PC-3 (cell line): ENCODE data around the gene ASPRV1. TPM values are rescaled to one million over a fixed set of nuclear protein-coding genes. Genes with fewer than 3 reads are reported as not detected.

Source experiments
- ATAC-seq: fragments of 200-7000 bp; cut with Tn5 transposase; 2 replicates; pipeline ENCODE4 v1.9.1; 2020; ENCODE audit warnings: mild to moderate bottlenecking, moderate library complexity
- BruUV-seq: library from RNA; stranded (reverse); fragments of 400-500 nt; replicated peaks from 2 replicates; lab custom pipeline; 2021; lab: Mats Ljungman, UMichigan
- CTCF ChIA-PET: fragments of 300-600 bp; sonication (Branson Sonifier 250); formaldehyde crosslinking; loops from one replicate; lab custom pipeline; 2022; ENCODE audit warnings: antibody characterized with exemption; lab: Charles Lee
- POLR2A ChIA-PET: fragments of 300-600 bp; sonication (Branson Sonifier 250); formaldehyde crosslinking; loops from one replicate; lab custom pipeline; 2022; ENCODE audit warnings: antibody characterized with exemption; ENCODE audit not compliant: unreplicated experiment; lab: Charles Lee
- DNase-seq: peaks from one replicate; pipeline ENCODE4 v3.0.0-alpha.2; 2015
- H2AFZ ChIP-seq: fragments of 300-600 bp; sonication (generic); 2 replicates; pipeline ENCODE4 v1.6.0; 2016; ENCODE audit warnings: antibody characterized with exemption, low read length
- H3F3A ChIP-seq: fragments of 300-600 bp; sonication (generic); one replicate; pipeline ENCODE4 v1.6.0; 2017; ENCODE audit warnings: antibody characterized with exemption, low read length, control low read depth, mild to moderate bottlenecking; ENCODE audit not compliant: unreplicated experiment
- H3K27ac ChIP-seq: fragments of 300-600 bp; sonication (generic); 2 replicates; pipeline ENCODE4 v1.5.1; 2016; ENCODE audit warnings: mild to moderate bottlenecking, low read length
- H3K27me3 ChIP-seq: fragments of 300-600 bp; sonication (generic); 2 replicates; pipeline ENCODE4 v1.6.1; 2016; ENCODE audit warnings: low read length, mixed read lengths
- H3K36me3 ChIP-seq: fragments of 300-600 bp; sonication (generic); 2 replicates; pipeline ENCODE4 v1.6.1; 2016; ENCODE audit warnings: low read depth, mixed run types, low read length, mixed read lengths
- H3K4me1 ChIP-seq: fragments of 300-600 bp; sonication (generic); 2 replicates; pipeline ENCODE4 v1.5.1; 2016; ENCODE audit warnings: low read length; ENCODE audit not compliant: insufficient read depth
- H3K4me2 ChIP-seq: fragments of 300-600 bp; sonication (generic); 2 replicates; pipeline ENCODE4 v1.6.0; 2016; ENCODE audit warnings: low read length
- H3K4me3 ChIP-seq: fragments of 300-600 bp; sonication (generic); 2 replicates; pipeline ENCODE4 v1.5.1; 2016; ENCODE audit warnings: mild to moderate bottlenecking, low read length, mixed read lengths
- H3K79me2 ChIP-seq: fragments of 300-600 bp; sonication (generic); 2 replicates; pipeline ENCODE4 v1.6.1; 2017; ENCODE audit warnings: low read length, mixed read lengths
- H3K9ac ChIP-seq: fragments of 300-600 bp; sonication (generic); 2 replicates; pipeline ENCODE4 v1.6.0; 2016; ENCODE audit warnings: mild to moderate bottlenecking, low read length
- H3K9me2 ChIP-seq: fragments of 300-600 bp; sonication (generic); replicated peaks from 2 replicates; pipeline ENCODE4 v1.6.1; 2016; ENCODE audit warnings: mixed run types, low read length, mixed read lengths
- H3K9me3 ChIP-seq: fragments of 300-600 bp; sonication (generic); 2 replicates; pipeline ENCODE4 v1.6.1; 2016; ENCODE audit warnings: low read length, mixed read lengths
- H4K20me1 ChIP-seq: fragments of 300-600 bp; sonication (generic); 2 replicates; pipeline ENCODE4 v1.6.1; 2016; ENCODE audit warnings: low read length, mixed read lengths
- EZH2 ChIP-seq: fragments of 300-600 bp; sonication (generic); IDR thresholded peaks from one replicate; pipeline ENCODE4 v1.6.1; 2017; ENCODE audit warnings: antibody characterized with exemption, mild to moderate bottlenecking, low read length; ENCODE audit not compliant: unreplicated experiment
- EZH2phosphoT487 ChIP-seq: fragments of 300-600 bp; sonication (generic); IDR thresholded peaks from 2 replicates; pipeline ENCODE4 v1.6.1; 2018; ENCODE audit warnings: mild to moderate bottlenecking, antibody characterized with exemption, low read length, borderline replicate concordance
- intact Hi-C: fragments of 100-400 bp; cut with micrococcal nuclease; formaldehyde crosslinking; loops from 2 replicates; pipeline ENCODE4 v1.9.0; 2023
- total RNA-seq: library from RNA; depleted of rRNA; stranded (reverse); fragments of >200 nt; gene quantifications from 2 replicates; pipeline ENCODE4 v1.2.3, GENCODE V29; 2014
- TF ChIP-seq, protein P1 (sequence below): fragments of 300-600 bp; sonication (generic); conservative IDR thresholded peaks from 2 replicates; pipeline ENCODE4 v1.5.1; 2017; ENCODE audit warnings: antibody characterized with exemption, low read depth, mild to moderate bottlenecking, low read length

The ASPRV1 gene
- total RNA-seq, 1 experiment from 2014 or later, result not detected

DNA sequence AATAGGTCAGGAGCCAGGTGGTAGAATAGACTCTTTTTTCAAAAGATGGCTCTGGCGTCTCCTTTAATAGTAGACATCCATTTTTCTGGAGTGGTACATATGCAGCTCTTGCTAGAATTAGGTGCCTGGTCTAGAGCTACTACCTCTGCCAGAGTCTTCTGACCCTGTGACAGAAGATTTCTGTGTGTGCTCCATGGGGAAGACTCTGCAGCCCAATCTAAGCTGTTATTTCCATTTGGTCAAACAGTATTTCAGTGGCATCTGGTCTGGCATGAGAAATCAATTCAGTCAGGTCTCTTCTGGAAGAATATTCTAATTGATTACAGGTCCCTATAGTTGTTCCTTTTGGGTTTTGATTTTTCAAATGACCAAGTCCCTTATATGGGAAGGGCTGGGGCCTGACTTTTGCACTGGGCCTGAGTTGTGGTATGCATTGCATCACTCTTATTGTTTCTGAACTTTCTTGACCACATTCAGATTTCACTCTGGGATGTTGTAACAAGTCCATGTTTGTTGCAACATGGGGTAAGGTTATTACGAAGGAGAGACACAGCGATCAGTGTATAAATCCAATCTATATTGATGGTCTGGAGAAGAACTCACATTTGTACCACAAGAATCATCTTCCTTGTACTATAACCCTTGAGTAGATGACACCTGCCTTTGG lies 34.4 kb downstream of the ASPRV1 start:
- Histone ChIP-seq H3K79me2 (no peaks in the 10 kb centered on the region), H3K4me3 (no peak overlapping the region), H3K9me2 (no peaks in the 10 kb centered on the region), H3K9me3 (no peaks in the 10 kb centered on the region), H3K27ac (no peak overlapping the region), H4K20me1 (no peaks in the 10 kb centered on the region), H3K4me2 (no peak overlapping the region), H3F3A (no peaks in the 10 kb centered on the region), H3K4me1 (peaks cover 8% of the 10 kb centered on the region), H3K27me3 (no peaks in the 10 kb centered on the region), H3K36me3 (no peaks in the 10 kb centered on the region; the same call in 1 of the 2 replicates), H2AFZ (no peak overlapping the region), H3K9ac (no peak overlapping the region)
- no TSS peak for BruUV-seq
- DNase-seq, result no peak
- intact Hi-C loops, result no loop called here
- no peak for TF ChIP-seq EZH2phosphoT487
- TF ChIP-seq, protein P1, sequence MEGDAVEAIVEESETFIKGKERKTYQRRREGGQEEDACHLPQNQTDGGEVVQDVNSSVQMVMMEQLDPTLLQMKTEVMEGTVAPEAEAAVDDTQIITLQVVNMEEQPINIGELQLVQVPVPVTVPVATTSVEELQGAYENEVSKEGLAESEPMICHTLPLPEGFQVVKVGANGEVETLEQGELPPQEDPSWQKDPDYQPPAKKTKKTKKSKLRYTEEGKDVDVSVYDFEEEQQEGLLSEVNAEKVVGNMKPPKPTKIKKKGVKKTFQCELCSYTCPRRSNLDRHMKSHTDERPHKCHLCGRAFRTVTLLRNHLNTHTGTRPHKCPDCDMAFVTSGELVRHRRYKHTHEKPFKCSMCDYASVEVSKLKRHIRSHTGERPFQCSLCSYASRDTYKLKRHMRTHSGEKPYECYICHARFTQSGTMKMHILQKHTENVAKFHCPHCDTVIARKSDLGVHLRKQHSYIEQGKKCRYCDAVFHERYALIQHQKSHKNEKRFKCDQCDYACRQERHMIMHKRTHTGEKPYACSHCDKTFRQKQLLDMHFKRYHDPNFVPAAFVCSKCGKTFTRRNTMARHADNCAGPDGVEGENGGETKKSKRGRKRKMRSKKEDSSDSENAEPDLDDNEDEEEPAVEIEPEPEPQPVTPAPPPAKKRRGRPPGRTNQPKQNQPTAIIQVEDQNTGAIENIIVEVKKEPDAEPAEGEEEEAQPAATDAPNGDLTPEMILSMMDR, result no peak
- no peak for TF ChIP-seq EZH2
- ChIA-PET POLR2A (no interaction called here), CTCF (no interaction called here)
- ATAC-seq, result no peak

DNA sequence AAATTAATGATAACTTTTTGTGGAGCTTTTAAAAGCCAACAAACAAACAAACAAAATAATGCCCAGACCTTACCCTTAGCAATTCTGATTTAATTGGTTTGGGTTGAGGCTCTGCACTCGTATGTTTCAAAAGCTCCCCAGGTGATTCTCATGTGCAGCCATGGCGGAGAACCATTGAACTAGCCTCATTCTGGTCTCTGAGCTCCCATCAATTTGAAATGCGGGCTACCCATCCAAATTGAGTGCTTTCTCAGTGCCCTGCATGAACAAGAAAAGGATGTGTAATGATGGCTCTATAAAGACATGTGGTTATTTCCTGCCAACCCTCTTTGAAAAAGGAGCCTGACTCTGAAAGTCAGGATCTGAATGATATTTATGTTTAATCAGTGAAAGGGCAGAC lies 38.3 kb downstream of the ASPRV1 start:
- Histone ChIP-seq H3K9me3 (no peaks in the 10 kb centered on the region), H3K9me2 (no peaks in the 10 kb centered on the region), H4K20me1 (no peaks in the 10 kb centered on the region), H3K4me1 (peaks cover 7% of the 10 kb centered on the region), H3K27me3 (no peaks in the 10 kb centered on the region), H2AFZ (no peak overlapping the region), H3K27ac (no peak overlapping the region), H3K9ac (no peak overlapping the region), H3K4me2 (no peak overlapping the region), H3K36me3 (peaks cover 10% of the 10 kb centered on the region), H3K4me3 (no peak overlapping the region), H3K79me2 (peaks cover 9% of the 10 kb centered on the region), H3F3A (no peaks in the 10 kb centered on the region)
- POLR2A ChIA-PET, result no interaction called here
- CTCF ChIA-PET, result no interaction called here
- BruUV-seq, result no TSS peak
- TF ChIP-seq EZH2phosphoT487, result no peak
- no peak for TF ChIP-seq EZH2
- TF ChIP-seq, protein P1, result no peak
- intact Hi-C loops, result no loop called here
- ATAC-seq (no peak), DNase-seq (no peak)

DNA sequence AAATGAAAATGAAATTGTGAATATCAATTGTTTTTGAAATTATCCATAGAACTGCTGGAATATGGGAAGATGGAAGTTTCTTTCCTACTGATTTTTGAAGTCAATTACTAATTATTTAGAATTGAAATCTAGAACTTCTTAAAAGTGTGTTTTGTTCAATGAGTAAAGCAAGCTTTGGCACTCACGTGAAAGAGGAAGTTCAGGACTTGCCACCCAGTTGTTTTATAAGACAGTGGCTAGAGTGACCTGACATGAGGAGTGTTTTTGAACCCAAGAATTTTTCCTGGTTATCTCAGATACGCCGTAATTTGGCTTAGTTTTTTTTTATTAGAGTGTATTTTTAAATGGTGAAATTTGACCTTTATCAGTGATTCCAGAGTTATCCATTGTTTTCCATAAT lies 43.0 kb downstream of the ASPRV1 start:
- H3F3A ChIP-seq, result no peaks in the 10 kb centered on the region
- ATAC-seq, result no peak
- H4K20me1 ChIP-seq, result no peaks in the 10 kb centered on the region
- H3K9me2 ChIP-seq, result no peaks in the 10 kb centered on the region
- intact Hi-C loops, result loop anchor here (1.0 to 10.0 kb wide), 4 partner anchors 14 to 374 kb away; partner anchors contain the start of genes SNRPG and TIA1
- DNase-seq, result no peak
- H3K79me2 ChIP-seq, result peaks cover 38% of the 10 kb centered on the region
- TF ChIP-seq EZH2, result no peak
- TF ChIP-seq, protein P1, result no peak
- no peak for TF ChIP-seq EZH2phosphoT487
- H3K4me3 ChIP-seq, result peak overlapping the region; percentile 17; the same call in 1 of the 2 replicates
- H3K4me2 ChIP-seq, result peak overlapping the region; percentile 96
- H3K36me3 ChIP-seq, result peaks cover 14% of the 10 kb centered on the region
- H3K4me1 ChIP-seq, result peaks cover 29% of the 10 kb centered on the region
- ChIA-PET CTCF (no interaction called here), POLR2A (no interaction called here)
- no peaks in the 10 kb centered on the region for H3K9me3 ChIP-seq
- no peaks in the 10 kb centered on the region for H3K27me3 ChIP-seq
- H3K27ac ChIP-seq, result peak overlapping the region; percentile 25
- no TSS peak for BruUV-seq
- H2AFZ ChIP-seq, result no peak overlapping the region
- no peak overlapping the region for H3K9ac ChIP-seq
